Mesenchymal stem cell (in vitro differentiated cells and primary cell): ENCODE results near the gene NSMCE1.

Source experiments
- DNase-seq: peaks from one replicate; pipeline ENCODE4 v3.0.0-alpha.2; 2013
- H2AFZ ChIP-seq: one replicate; pipeline ENCODE4 v1.6.1; 2013; ENCODE audit warnings: low read depth, mild to moderate bottlenecking, control low read depth, inconsistent platforms, low read length, moderate library complexity
- H2AK5ac ChIP-seq: 2 replicates; pipeline ENCODE4 v1.6.1; 2013; ENCODE audit warnings: low read length, moderate library complexity, mild to moderate bottlenecking, inconsistent platforms; ENCODE audit not compliant: severe bottlenecking
- H2BK120ac ChIP-seq: one replicate; pipeline ENCODE4 v1.6.1; 2013; ENCODE audit warnings: low read depth, mild to moderate bottlenecking, inconsistent platforms, low read length, moderate library complexity
- H2BK12ac ChIP-seq, 2 experiments: one replicate each; pipeline ENCODE4 v1.6.1; 2013; ENCODE audit warnings: inconsistent platforms in 2 of 2, low read length in 2 of 2, mild to moderate bottlenecking in 2 of 2, moderate library complexity in 2 of 2, control low read depth in 1 of 2
- H2BK15ac ChIP-seq: one replicate; pipeline ENCODE4 v1.6.1; 2013; ENCODE audit warnings: mild to moderate bottlenecking, low read depth, inconsistent platforms; ENCODE audit not compliant: poor library complexity, severe bottlenecking
- H2BK5ac ChIP-seq: 2 replicates; pipeline ENCODE4 v1.6.1; 2013; ENCODE audit warnings: low read depth, mild to moderate bottlenecking, low read length, control low read depth, inconsistent platforms; ENCODE audit not compliant: poor library complexity, severe bottlenecking
- H3K14ac ChIP-seq, 2 experiments: one replicate each; pipeline ENCODE4 v1.6.1; 2013; ENCODE audit warnings: inconsistent platforms in 2 of 2, low read length in 2 of 2, control low read depth in 1 of 2, mild to moderate bottlenecking in 1 of 2, moderate library complexity in 1 of 2
- H3K18ac ChIP-seq, 2 experiments: one replicate each; pipeline ENCODE4 v1.6.1; 2013; ENCODE audit warnings: inconsistent platforms in 2 of 2, low read length in 2 of 2, control low read depth in 1 of 2, low read depth in 1 of 2, mild to moderate bottlenecking in 1 of 2
- H3K23ac ChIP-seq, 2 experiments: one replicate each; pipeline ENCODE4 v1.6.1; 2013; ENCODE audit warnings: inconsistent platforms in 2 of 2, low read length in 2 of 2, mild to moderate bottlenecking in 2 of 2, moderate library complexity in 2 of 2, control low read depth in 1 of 2
- H3K27ac ChIP-seq: 2 replicates; pipeline ENCODE4 v1.5.1; 2013; ENCODE audit warnings: mild to moderate bottlenecking, moderate library complexity, low read length, control low read depth, inconsistent platforms; ENCODE audit not compliant: poor library complexity, severe bottlenecking
- H3K27me3 ChIP-seq, 2 experiments: 2 replicates each; pipeline versions ENCODE4 v1.6.1 to v1.7.0; 2013; ENCODE audit warnings: low read length in 2 of 2, mild to moderate bottlenecking in 2 of 2, moderate library complexity in 2 of 2, control low read depth in 1 of 2, inconsistent platforms in 1 of 2; ENCODE audit not compliant: control insufficient read depth in 1 of 2, insufficient read depth in 1 of 2
- H3K36me3 ChIP-seq, 2 experiments: 2 replicates each; pipeline versions ENCODE4 v1.6.1 to v1.7.0; 2013; ENCODE audit warnings: low read length in 2 of 2, control low read depth in 1 of 2, inconsistent platforms in 1 of 2, low read depth in 1 of 2, mild to moderate bottlenecking in 1 of 2; ENCODE audit not compliant: insufficient read depth in 2 of 2, control insufficient read depth in 1 of 2
- H3K4ac ChIP-seq, 2 experiments: one replicate each; pipeline ENCODE4 v1.6.1; 2013; ENCODE audit warnings: inconsistent platforms in 2 of 2, low read length in 2 of 2, mild to moderate bottlenecking in 2 of 2, moderate library complexity in 2 of 2, control low read depth in 1 of 2, low read depth in 1 of 2
- H3K4me1 ChIP-seq: 2 replicates; pipeline ENCODE4 v1.6.1; 2013; ENCODE audit warnings: low read depth, low read length, control low read depth; ENCODE audit not compliant: control insufficient read depth, insufficient read depth
- H3K4me2 ChIP-seq: 2 replicates; pipeline ENCODE4 v1.6.1; 2013; ENCODE audit warnings: low read length, mild to moderate bottlenecking, inconsistent platforms; ENCODE audit not compliant: poor library complexity, severe bottlenecking
- H3K4me3 ChIP-seq, 2 experiments: 2 replicates each; pipeline versions ENCODE4 v1.5.1 to v1.7.0; 2013; ENCODE audit warnings: low read length in 2 of 2, mild to moderate bottlenecking in 2 of 2, control low read depth in 1 of 2, low read depth in 1 of 2; ENCODE audit not compliant: insufficient read depth in 1 of 2
- H3K79me1 ChIP-seq: replicated peaks from 2 replicates; pipeline ENCODE4 v1.6.1; 2013; ENCODE audit warnings: mild to moderate bottlenecking, control low read depth, low read length, inconsistent platforms; ENCODE audit not compliant: poor library complexity, severe bottlenecking
- H3K9ac ChIP-seq: 2 replicates; pipeline ENCODE4 v1.7.0; 2013; ENCODE audit warnings: mild to moderate bottlenecking, low read length, moderate library complexity
- H3K9me3 ChIP-seq: 2 replicates; pipeline ENCODE4 v1.7.0; 2013; ENCODE audit warnings: mild to moderate bottlenecking, low read length; ENCODE audit not compliant: control insufficient read depth
- H4K8ac ChIP-seq: one replicate; pipeline ENCODE4 v1.6.1; 2013; ENCODE audit warnings: inconsistent platforms, mild to moderate bottlenecking, low read length, moderate library complexity
- H4K91ac ChIP-seq: one replicate; pipeline ENCODE4 v1.6.1; 2013; ENCODE audit warnings: mild to moderate bottlenecking, low read length, inconsistent platforms
- WGBS: methylation state at CpG from one replicate; pipeline ENCODE4 v1.1.7; 2013; ENCODE audit warnings: mixed read lengths; 5-methylcytosine and 5-hydroxymethylcytosine counted together

NSMCE1 gene

DNA sequence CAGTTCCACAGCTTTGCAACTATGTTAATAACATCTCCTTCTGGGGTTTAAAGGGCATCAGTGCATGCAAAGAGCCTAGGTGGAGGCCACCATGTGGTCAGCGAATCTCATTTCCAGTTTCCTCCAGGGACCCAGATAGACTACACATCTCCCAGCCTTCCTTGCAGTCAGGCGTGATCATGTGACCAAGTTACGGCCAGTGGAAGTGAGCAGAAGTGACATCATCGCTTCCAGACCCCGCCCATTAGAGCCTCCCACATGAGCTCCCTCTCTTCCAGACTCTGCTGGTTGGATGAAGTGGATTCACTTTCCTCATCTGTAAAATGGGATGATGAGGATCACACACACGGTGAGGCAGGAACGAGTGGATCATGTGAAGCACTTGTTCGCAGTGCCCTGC, 92.7 kb downstream of the NSMCE1 start:
- 99% methylated on average over 8 of the region's 8 CpGs for WGBS
- no peak overlapping the region for H2BK12ac ChIP-seq
- H4K8ac ChIP-seq, result no peak overlapping the region
- H3K4me2 ChIP-seq, result no peak overlapping the region
- no peak overlapping the region for H3K4ac ChIP-seq
- H3K9ac ChIP-seq, result no peak overlapping the region
- no peak overlapping the region for H2AK5ac ChIP-seq
- H3K4me1 ChIP-seq, result peaks cover 1% of the 10 kb centered on the region
- H3K4me3 ChIP-seq, result no peak overlapping the region
- no peak overlapping the region for H3K14ac ChIP-seq
- H3K27me3 ChIP-seq, result no peaks in the 10 kb centered on the region
- H3K27ac ChIP-seq, result no peak overlapping the region
- H2BK15ac ChIP-seq, result no peak overlapping the region
- H2AFZ ChIP-seq, result no peak overlapping the region
- no peak overlapping the region for H3K18ac ChIP-seq
- H3K9me3 ChIP-seq, result peaks cover 5% of the 10 kb centered on the region
- H4K91ac ChIP-seq, result no peak overlapping the region
- no peak overlapping the region for H2BK5ac ChIP-seq
- H3K79me1 ChIP-seq, result no peaks in the 10 kb centered on the region
- no peak for DNase-seq
- H3K36me3 ChIP-seq, result no peaks in the 10 kb centered on the region
- H3K23ac ChIP-seq, result no peak overlapping the region
- no peak overlapping the region for H2BK120ac ChIP-seq
